Urothelium cell line (cell line): ENCODE results near the gene RELA.
A peak's percentile ranks its signal among the peaks of the same experiment; 100 is the strongest.
"Not testable (repeated sequence)": the region's sequence is repeated elsewhere in the genome, so short reads cannot be mapped to it uniquely, and the experiment has no call there.

Experiments
- DNase-seq: peaks from one replicate; pipeline ENCODE4 v3.0.0; 2011; ENCODE audit warnings: low spot score, mixed read lengths
- FAIRE-seq: peaks from 2 replicates; lab custom pipeline; 2011; peaks lifted over from hg19 to GRCh38; lab: Jason Lieb, UNC

RELA gene

DNA sequence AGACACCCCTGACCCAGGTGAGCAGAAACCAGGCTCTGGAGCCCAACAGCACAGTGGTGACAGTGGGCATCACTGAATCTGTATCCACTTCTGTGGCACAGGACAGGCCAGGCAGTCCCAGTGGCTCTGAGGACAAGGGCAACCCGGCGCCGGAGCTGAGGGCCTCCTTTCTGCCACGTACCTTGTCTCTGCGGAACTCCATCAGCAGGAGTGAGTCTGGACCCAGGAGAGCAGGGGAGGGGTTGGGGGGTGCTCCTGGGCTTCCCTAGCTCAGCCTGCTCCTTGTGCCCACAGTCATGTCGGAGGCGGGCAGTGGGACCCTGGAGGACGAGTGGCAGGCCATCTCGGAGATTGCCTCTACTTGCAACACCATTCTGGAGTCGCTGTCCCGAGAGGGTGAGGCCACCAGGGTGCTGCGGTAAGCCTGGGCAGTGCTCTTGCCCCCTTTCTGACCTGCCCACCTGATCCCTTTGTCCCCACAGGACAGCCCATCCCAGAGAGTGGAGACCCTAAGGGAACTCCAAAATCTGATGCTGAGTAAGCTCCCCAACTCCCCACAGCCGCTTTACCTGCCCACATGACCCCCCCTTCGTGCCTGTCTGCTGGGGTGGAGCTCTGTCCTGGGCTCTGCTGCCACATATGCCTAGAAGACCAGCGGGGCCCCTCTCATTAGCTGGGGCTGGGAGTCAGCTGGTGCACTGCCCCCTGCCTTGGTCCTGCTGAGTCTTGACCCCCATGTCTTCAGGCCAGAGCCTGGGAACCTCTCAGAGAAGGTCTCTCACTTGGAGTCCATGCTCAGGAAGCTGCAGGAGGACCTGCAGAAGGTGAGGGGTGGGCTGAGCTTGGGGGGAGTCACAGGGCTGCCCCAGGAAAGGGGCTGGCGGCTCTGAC is 12.8 kb downstream of the RELA start:
- DNase-seq (no peak), FAIRE-seq (no peak)

DNA sequence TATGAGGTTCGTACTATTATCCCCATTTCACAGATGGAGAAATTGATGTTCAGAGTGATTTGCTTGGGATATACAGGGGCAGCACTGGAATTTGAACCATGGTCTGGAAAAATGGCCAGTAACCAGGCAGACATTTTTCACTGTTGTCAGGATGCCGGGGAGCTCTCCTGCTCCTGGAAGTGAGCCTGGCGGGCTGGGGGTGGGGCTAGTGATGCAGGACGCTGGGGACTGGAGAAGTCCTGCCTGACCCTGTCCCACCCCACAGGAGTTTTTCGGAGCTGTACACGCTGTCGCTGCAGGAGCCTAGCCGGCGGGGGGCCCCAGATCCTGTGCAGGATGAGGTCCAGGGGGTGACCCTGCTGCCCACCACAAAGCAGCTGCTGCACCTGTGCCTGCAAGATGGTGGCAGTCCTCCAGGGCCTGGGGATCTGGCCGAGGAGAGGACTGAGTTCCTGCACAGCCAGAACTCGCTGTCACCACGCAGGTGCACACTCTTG is 13.7 kb downstream of the RELA start:
- FAIRE-seq (no peak), DNase-seq (no peak)

DNA sequence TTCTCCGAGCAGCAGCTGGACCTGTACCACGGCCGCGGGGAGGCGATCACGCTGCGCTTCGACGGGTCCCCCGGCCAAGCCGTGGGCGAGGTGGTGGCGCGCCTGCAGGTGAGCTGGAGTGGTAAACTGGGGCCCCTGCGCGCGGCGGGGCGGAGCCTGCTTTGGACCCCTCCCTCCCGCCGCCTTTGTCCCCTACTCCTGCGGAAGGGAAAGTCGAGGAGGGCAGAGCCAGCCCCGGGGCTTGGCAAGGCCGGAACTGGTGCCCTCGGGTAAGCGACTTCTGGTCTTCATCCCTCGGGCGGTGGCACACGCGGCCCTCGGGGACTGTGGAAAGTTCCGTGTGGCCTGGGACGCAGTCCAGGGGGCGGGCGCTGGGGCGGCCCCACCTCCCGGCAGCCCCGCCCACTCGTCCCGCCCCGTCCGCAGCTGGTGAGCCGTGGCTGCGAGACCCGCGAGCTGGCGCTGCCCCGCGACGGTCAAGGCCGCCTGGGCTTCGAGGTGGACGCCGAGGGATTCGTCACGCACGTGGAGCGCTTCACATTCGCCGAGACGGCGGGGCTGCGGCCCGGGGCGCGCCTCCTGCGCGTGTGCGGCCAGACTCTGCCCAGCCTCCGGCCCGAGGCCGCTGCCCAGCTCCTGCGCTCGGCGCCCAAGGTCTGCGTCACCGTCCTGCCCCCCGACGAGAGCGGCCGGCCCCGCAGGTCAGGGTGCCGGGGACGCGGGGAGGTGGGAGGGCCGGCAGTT is 15.6 kb downstream of the RELA start:
- FAIRE-seq (no peak), DNase-seq (no peak)

DNA sequence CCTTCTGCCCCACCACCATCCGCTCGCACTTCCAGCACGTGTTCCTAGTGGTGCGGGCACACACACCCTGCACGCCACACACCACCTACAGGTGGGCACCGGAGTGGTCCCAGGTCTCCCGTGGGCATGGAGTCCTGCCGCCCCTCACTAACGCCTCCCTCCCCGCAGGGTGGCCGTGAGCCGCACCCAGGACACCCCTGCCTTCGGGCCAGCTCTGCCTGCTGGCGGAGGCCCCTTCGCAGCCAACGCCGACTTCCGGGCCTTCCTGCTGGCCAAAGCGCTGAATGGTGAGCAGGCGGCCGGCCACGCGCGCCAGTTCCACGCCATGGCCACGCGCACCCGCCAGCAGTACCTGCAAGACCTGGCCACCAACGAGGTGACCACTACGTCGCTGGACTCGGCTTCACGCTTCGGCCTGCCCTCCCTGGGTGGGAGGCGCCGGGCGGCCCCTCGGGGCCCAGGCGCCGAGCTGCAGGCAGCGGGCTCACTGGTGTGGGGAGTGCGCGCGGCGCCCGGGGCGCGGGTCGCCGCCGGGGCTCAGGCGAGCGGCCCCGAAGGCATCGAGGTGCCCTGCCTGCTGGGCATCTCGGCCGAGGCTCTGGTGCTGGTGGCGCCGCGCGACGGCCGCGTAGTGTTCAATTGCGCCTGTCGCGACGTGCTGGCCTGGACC is 16.3 kb downstream of the RELA start:
- FAIRE-seq = no peak
- no peak for DNase-seq

DNA sequence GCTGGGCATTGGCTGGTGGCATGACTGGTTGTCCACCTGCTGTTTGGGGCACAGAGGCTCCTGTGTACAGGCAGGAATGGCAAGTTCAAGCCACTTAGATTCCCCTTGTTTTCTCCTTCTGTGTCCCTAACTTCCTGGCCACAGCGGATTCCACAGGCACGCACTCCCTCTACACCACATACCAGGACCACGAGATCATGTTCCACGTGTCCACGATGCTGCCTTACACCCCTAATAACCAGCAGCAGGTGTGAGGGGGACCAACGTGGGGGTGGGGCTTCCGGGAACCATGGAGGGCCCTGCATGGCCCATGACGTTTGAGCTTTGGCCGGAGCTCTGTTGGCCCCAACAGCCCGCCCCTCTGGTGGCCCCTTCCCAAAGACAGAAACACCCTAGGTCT is 17.0 kb downstream of the RELA start:
- FAIRE-seq (no peak), DNase-seq (no peak)

DNA sequence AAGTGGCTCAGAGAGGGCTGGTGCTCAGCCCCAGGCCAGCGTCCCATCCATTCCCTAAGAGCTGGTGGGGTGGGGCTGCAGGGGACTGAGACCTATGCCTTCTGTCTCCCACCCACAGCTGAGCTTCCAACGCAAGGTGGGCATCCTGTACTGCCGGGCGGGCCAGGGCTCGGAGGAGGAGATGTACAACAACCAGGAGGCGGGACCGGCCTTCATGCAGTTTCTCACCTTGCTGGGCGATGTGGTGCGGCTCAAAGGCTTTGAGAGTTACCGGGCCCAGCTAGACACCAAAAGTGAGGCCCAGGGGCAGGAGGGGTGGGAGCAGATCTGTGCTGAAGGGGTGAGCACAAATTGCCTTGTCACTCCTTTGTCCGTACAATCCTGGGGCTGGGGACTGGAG is 17.9 kb downstream of the RELA start:
- FAIRE-seq (no peak), DNase-seq (no peak)

DNA sequence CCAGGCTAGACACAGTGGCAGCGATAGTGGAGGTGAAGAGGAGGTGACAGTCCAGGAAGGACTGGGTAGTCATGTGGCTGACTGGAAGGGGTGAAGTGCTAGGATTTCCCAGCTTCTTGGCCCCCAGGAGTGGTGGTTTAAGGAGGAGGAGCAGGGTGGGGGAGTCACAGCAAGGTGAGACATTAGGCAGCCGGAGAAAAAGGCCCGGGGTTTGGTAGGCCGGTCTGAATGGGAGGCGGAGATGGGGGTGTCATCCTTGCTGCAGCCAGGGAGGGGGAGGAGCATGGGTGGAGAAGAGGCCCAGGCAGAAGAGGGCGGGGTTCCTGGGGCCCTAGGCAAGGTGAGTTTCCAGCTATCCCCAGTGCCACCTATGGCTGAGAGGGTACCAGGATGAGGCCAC is 18.7 kb downstream of the RELA start:
- DNase-seq (no peak), FAIRE-seq (no peak)

DNA sequence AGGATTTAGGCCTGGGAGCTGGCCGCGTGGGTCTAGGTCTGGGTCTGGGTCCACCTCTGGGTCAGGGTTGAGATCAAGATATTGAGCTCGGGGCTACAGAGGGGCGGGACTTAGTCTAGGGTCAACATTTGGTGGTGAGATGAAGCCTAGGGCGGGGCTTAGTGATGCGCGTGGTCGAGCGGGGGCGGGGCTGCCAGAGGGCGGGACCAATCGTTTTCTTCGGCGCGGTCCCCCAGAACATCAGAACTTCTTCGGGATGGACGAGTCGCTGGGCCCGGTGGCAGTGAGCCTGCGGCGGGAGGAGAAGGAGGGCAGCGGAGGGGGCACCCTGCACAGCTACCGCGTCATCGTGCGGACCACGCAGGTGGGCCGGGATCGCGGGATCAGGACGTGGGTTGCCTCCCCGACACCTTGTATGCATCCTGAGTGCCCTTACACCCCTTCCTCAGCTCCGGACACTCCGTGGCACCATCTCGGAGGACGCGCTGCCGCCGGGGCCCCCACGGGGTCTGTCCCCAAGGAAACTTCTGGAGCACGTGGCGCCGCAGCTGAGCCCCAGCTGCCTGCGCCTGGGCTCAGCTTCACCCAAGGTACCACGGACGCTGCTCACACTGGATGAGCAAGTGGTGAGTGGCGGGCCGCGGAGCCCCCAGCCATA is 20.6 kb downstream of the RELA start:
- no peak for DNase-seq
- no peak for FAIRE-seq

DNA sequence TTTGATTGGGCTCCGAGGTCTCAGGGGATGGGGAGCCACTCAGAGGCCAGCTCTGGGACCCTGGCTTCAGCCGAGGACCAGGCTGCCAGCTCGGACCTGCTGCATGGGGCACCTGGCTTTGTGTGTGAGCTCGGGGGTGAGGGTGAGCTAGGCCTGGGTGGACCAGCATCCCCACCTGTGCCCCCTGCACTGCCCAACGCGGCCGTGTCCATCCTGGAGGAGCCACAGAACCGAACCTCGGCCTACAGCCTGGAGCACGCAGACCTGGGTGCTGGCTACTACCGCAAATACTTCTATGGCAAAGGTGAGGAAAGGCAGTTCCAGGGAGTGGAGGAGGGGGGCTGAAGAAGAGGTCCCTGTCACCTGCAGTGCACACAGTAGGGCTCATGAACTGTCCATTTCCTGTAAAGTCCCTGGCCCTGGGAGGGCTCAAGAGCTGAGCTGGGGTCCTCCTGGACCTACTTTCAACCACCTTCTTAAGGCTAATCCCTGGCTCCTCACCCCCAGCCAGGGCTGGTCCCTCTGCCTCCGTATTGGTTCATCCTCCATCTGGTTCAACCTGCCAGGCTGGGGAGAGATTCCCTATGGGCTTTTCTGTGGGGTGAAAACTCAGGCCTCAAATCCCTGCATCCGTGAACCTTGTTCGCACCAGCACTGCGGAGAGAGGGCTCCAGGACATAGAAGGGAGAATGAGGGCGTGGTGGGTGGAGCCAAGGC is 21.3 kb downstream of the RELA start:
- no peak for DNase-seq
- no peak for FAIRE-seq

DNA sequence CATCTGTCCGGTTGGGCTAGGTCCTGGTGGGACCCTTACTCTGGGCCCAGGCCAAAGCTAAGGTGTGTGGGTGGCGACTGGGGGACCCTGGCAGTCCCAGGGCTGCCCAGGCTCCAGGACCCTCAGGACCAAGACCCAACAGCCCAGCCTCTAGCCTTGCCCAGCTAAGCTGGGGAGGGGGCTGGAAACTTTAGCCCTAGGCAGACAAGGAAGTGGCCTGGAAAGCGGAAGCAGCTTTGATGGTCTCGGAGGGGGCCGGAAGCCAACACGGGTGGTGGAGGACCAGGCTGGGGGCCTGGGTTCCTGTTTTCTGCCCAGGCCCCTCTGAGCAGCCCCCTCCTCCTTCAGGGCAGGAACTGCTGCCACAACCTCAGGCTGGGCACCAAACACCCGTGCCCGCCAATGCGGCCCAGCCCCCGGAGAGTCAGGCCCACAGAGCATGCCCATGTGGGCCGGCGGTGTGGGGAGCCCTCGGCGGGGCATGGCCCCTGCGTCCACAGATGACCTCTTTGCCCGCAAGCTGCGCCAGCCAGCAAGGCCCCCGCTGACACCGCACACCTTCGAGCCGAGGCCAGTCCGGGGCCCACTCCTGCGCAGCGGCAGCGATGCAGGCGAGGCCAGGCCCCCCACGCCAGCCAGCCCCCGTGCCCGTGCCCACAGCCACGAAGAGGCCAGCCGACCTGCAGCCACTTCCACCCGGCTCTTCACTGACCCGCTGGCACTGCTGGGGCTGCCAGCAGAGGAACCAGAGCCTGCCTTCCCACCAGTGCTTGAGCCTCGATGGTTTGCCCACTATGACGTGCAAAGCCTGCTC is 22.0 kb downstream of the RELA start:
- no peak for FAIRE-seq
- no peak for DNase-seq

DNA sequence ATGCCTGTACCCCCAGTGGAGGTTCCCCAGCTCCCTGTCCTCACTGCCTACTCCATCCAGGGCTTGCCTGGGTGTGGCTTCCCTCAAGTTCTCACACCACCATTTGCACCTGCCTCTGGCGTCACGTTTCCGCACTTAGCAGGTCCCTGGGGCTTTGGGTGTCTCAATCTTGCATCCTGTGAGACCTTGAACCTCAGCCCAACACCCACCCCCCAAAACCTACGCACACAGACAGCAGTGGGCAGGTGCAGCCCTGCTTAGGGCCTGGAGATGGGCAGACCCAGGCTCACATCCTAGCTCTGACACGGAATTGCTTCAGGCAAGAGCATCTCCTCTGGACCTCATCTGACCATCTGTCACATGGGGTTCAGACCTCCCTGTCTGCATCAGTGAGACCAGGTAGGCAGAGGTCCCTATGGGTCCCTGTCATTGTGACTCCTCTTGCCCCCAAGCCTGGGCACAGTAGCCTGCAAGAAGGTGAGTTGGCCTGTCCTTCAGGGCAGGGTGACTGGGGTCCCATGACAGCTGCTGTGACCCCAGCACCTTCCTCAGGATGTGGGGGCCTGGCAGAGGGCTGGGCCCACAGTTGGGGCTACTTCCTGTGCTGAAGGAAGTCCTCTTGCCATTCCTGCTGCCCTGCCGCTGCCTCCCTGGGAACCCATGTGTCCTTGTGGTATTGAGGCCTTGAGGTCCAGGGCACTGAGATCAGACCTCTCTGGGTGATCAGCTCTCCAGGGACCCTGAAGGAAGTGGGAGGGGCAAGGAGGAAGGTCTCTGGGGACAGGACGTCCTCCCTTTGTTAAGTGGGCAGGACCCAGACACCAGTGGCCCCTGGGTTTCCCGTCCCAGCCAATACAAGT is 22.9 kb downstream of the RELA start:
- no peak for FAIRE-seq
- DNase-seq = no peak

DNA sequence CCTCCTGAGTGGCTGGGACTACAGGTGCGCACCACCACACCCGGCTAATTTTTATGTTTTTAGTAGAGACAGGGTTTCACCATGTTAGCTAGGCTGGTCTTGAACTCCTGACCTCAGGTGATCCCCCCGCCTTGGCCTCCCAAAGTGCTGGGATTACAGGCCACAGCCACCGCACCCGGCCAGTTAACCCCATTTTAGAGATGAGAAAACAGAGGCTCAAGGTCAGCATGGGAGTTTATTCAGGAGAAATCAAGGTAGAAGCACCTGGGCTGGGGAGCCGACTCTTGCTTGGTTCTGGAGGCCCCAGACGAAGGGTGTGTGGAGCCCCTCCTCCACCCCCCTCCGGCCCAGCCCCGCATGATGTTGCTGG is 23.5 kb downstream of the RELA start:
- not testable (repeated sequence) for DNase-seq, FAIRE-seq

DNA sequence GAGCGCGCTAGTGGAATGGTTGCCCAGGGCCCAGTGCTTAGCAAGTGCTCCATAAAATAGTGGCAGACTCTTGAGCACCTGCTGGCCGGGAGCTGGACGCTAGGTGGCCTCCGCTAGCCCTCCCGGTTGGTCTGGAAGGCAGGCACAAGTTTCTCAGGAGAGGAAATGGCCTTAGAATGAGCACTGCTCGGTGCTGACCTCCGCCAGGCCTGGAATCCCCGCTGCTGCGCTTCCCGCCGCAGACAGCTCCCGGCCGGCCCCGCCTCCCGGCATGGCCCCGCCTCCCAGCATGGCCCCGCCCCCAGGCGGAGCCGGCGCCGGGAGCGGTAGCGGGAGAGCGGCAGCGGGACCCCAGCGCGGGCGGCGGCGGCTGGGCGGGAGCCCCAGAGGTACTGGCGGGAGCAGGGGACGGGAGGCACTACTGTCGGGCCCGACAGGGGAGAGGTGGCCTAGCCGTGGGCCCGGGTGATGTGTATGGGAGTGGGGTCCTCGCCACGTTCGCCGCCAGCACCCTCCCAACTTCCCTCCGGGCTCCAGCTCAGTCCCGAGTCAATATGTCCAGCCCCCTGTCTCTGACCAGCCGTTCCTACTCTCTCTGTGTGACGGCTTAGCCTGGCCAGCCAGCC is 24.8 kb downstream of the RELA start, which contains the start of gene SIPA1:
Gene SIPA1 (plus strand): TSS at position 308 of the 626 bp plus-strand sequence. CDS start 2,821 bp downstream, outside the sequence.
- no peak for FAIRE-seq
- DNase-seq = peak; percentile 92

DNA sequence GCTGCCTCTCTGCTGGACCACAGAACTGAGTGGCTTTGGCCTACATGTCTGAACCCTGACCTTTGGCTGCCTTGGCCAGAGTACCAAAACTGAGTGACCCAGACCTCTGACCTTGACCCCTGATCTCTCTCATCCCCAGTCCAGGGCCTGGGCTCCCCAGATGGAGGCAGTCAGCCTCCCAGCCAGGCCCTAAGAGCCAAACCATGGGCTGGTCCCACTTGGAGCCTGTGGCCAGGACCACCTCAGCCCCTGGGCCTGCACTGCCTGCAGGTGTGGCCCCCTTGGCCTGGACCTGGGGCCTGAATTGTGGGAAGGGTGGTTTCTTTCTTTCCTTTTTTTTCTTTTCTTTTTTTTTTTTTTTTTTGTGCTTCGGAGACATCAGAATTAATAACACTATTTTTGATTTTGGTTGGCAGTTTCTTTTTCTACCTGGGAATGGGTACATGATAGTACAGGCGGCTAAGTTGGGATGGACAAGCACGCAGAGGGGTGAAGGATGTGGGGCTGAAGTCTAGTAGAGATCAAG is 25.6 kb downstream of the RELA start:
- DNase-seq = no peak
- no peak for FAIRE-seq

DNA sequence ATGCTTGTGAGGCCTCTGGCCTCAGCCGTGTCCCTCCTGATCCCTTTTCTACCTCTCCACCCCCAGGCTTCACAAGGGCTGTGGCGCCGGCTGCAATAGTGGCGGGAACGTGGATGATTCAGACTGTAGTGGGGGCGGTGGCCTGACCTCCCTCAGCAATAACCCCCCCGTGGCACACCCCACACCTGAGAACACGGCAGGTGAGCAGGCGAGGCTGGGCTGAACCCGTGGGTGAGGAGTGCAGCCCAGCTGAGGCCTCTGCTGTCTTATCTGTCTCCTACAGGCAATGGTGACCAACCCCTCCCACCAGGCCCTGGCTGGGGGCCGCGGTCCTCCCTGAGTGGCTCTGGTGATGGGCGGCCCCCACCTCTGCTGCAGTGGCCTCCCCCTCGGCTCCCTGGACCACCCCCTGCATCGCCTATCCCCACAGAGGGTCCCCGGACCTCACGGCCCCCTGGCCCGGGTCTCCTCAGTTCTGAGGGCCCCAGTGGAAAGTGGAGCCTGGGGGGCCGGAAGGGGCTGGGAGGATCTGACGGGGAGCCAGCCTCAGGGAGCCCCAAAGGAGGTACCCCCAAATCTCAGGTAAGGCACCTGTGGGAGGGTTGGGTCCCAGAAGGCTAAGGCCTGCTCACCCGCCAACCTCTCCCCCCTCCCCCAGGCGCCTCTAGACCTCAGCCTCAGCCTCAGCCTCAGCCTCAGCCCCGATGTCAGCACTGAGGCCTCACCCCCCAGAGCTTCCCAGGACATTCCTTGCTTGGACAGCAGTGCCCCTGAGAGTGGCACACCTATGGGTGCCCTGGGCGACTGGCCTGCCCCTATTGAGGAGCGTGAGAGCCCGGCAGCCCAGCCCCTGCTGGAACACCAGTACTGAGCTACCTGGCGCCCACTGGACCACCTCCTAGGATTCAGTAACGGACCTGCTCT is 26.3 kb downstream of the RELA start:
- no peak for DNase-seq
- no peak for FAIRE-seq

DNA sequence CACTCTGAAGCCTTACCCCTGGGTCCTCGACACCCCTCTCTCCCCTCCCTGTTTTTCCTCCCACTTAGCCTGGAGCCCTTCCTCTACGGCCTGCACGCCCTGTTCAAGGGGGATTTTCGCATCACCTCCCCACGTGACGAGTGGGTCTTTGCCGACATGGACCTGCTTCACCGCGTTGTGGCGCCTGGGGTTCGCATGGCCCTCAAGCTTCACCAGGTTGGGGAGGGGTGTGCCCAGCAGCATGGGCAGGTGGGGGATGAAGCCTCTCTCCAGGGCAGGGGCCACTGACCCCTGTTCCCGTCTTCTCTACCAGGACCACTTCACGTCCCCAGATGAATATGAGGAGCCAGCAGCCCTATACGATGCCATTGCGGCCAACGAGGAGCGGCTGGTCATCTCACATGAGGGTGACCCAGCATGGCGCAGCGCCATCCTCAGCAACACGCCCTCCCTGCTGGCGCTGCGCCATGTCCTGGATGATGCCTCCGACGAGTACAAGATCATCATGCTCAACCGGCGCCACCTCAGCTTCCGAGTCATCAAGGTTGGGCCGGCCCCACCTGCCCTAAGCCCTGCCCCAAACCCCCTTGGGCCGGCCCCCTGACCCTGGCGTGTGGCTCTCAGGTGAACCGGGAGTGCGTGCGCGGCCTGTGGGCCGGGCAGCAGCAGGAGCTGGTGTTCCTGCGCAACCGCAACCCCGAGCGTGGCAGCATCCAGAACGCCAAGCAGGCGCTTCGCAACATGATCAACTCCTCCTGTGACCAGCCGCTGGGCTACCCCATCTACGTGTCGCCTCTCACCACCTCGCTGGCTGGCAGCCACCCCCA is 27.6 kb downstream of the RELA start:
- FAIRE-seq (no peak), DNase-seq (no peak)
